ENCODE results near the gene EML3. TPM values are rescaled to one million over a fixed set of nuclear protein-coding genes. Genes with fewer than 3 reads are reported as not detected.

EML3 gene
- total and polyA plus RNA-seq, 2 of the 13 experiments (the other 11 are each of a cell fraction or from before 2014, with no cell fraction given) = 10.6 to 12.3 TPM

DNA sequence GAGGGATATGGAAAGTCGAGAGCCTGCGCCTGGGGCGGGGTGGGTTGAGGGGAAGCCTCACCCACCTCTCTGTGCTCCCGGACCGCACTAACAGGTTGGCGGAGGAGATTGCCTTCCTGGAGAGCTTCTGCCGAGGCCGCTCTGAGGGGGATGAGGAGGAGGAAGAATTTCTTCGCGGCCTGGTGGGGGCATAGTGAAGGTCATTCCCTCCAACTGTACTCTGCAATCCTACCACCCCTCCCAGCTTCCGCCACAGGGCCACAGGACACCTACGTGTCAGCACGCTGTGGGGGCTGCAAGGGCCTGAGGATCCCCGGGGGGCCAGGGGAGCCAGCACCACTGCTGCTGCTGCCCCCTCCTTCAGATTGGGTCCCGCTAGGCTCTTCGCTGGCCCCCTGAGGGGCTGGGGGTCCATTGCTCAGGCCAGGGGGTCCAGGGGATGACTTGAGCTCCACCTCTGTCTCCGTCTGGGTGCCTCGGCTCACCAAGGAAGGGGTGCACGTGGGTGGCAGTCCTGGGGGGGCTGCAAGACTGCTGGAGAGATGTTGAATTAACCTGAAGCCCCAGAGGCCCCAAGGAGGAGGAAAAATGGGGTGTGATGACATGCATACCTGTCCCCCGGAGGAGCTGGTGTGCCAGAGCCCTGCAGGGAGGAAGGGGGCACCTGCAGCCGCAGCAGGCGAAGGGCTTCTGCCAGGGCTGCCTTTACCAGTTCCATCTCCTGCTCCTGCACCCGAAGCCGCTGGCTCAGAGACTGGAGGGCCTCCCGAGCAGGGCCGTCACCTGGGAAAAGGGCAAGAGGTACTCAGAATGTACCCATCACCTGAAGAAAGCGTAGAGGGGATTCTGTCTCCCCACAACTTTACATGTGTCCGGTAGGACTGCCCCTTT, 1.5 kb downstream of the EML3 start:
- peak overlapping the region; percentile 64 for H3K27ac ChIP-seq (ENCODE audit: extremely low read length, insufficient read depth, low read length)
- DNase-seq (ENCODE audit: low spot score) (no peak), FAIRE-seq (no peak), ATAC-seq (no peak)
- WGBS (ENCODE audit: low lambda C conversion rate) = 58% methylated on average over 11 of the region's 28 CpGs
- peak overlapping the region; percentile 77 to 93 (median 77) for H3K4me3 ChIP-seq (replicated peaks in 1 of 3; ENCODE audit: insufficient read depth in 1 of 3, low read depth in 2 of 3, low read length in 3 of 3)
- peak overlapping the region; percentile 80 for H3K9ac ChIP-seq (ENCODE audit: insufficient read depth, low read depth, low read length)
- ChIA-PET POLR2A (interaction anchor here (0.7 to 4.0 kb wide), 13 partner anchors 10 to 230 kb away, joined by 3 to 39 read pairs (median 6); partner anchors contain the start of genes B3GAT3, C11orf98, CSKMT and EEF1G), CTCF (ENCODE audit: low intra/inter-chr PET ratio, low total read pairs) (interaction anchor here (2.3 kb wide), 1 partner anchor 19 kb away, joined by 14 read pairs; the partner anchor contains the start of gene TUT1)
- H3K4me1 ChIP-seq (ENCODE audit: insufficient read depth, low read length) = peaks cover 64% of the 10 kb centered on the region
- peak overlapping the region; percentile 96 for H3K4me2 ChIP-seq (ENCODE audit: low read depth, low read length)
- no peaks in the 10 kb centered on the region; a peak in 1 of 5 replicates for H3K36me3 ChIP-seq (replicated peaks in 1 of 2; ENCODE audit: control insufficient read depth in 1 of 2, insufficient read depth in 2 of 2, low read length in 2 of 2)
- no peak overlapping the region for H2AFZ ChIP-seq (ENCODE audit: low read length)
- no peaks in the 10 kb centered on the region for H3K9me3 ChIP-seq (ENCODE audit: low read length)
- peaks cover 2% of the 10 kb centered on the region for H3K79me2 ChIP-seq (ENCODE audit: insufficient read depth, low read length)
- H4K20me1 ChIP-seq (ENCODE audit: insufficient read depth, low read length) = no peaks in the 10 kb centered on the region
- H3K27me3 ChIP-seq (ENCODE audit: control insufficient read depth in 1 of 2, insufficient read depth in 2 of 2, low read length in 2 of 2) = no peaks in the 10 kb centered on the region; a peak in 1 of 5 replicates
- in situ Hi-C loops (cut with HindIII; ENCODE audit: extremely low pct_ligation_motif_present, low pct_unique_long_range_greater_than_20kb) (no loop called here), intact Hi-C loops (cut with micrococcal nuclease; ENCODE audit: unreplicated experiment) (loop anchor here (5.0 kb wide), 1 partner anchor 41 kb away; the partner anchor contains the start of gene INTS5)
- no TSS peak for BruUV-seq (replicated peaks)
- no peak for TF ChIP-seq ZMYM2 (CRISPR knock-in tag; IDR thresholded peaks at IDR 0.05)
- no peak for TF ChIP-seq ZNF138 (CRISPR knock-in tag; IDR thresholded peaks at IDR 0.05; ENCODE audit: low read depth)
- no peak for TF ChIP-seq CHCHD3 (CRISPR knock-in tag; IDR thresholded peaks at IDR 0.05)
- TF ChIP-seq, protein P1, sequence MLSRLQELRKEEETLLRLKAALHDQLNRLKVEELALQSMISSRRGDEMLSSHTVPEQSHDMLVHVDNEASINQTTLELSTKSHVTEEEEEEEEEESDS (CRISPR knock-in tag; IDR thresholded peaks at IDR 0.05; ENCODE audit: borderline replicate concordance) = no peak
- TF ChIP-seq CBX5 (CRISPR knock-in tag; IDR thresholded peaks at IDR 0.05; ENCODE audit: borderline replicate concordance) = no peak
- TF ChIP-seq, protein P2, sequence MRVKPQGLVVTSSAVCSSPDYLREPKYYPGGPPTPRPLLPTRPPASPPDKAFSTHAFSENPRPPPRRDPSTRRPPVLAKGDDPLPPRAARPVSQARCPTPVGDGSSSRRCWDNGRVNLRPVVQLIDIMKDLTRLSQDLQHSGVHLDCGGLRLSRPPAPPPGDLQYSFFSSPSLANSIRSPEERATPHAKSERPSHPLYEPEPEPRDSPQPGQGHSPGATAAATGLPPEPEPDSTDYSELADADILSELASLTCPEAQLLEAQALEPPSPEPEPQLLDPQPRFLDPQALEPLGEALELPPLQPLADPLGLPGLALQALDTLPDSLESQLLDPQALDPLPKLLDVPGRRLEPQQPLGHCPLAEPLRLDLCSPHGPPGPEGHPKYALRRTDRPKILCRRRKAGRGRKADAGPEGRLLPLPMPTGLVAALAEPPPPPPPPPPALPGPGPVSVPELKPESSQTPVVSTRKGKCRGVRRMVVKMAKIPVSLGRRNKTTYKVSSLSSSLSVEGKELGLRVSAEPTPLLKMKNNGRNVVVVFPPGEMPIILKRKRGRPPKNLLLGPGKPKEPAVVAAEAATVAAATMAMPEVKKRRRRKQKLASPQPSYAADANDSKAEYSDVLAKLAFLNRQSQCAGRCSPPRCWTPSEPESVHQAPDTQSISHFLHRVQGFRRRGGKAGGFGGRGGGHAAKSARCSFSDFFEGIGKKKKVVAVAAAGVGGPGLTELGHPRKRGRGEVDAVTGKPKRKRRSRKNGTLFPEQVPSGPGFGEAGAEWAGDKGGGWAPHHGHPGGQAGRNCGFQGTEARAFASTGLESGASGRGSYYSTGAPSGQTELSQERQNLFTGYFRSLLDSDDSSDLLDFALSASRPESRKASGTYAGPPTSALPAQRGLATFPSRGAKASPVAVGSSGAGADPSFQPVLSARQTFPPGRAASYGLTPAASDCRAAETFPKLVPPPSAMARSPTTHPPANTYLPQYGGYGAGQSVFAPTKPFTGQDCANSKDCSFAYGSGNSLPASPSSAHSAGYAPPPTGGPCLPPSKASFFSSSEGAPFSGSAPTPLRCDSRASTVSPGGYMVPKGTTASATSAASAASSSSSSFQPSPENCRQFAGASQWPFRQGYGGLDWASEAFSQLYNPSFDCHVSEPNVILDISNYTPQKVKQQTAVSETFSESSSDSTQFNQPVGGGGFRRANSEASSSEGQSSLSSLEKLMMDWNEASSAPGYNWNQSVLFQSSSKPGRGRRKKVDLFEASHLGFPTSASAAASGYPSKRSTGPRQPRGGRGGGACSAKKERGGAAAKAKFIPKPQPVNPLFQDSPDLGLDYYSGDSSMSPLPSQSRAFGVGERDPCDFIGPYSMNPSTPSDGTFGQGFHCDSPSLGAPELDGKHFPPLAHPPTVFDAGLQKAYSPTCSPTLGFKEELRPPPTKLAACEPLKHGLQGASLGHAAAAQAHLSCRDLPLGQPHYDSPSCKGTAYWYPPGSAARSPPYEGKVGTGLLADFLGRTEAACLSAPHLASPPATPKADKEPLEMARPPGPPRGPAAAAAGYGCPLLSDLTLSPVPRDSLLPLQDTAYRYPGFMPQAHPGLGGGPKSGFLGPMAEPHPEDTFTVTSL (CRISPR knock-in tag; IDR thresholded peaks at IDR 0.05; ENCODE audit: borderline replicate concordance) = no peak
- TF ChIP-seq, protein P3, sequence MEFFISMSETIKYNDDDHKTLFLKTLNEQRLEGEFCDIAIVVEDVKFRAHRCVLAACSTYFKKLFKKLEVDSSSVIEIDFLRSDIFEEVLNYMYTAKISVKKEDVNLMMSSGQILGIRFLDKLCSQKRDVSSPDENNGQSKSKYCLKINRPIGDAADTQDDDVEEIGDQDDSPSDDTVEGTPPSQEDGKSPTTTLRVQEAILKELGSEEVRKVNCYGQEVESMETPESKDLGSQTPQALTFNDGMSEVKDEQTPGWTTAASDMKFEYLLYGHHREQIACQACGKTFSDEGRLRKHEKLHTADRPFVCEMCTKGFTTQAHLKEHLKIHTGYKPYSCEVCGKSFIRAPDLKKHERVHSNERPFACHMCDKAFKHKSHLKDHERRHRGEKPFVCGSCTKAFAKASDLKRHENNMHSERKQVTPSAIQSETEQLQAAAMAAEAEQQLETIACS (CRISPR knock-in tag; IDR thresholded peaks at IDR 0.05) = no peak
- no peak for TF ChIP-seq ZNF337 (CRISPR knock-in tag; IDR thresholded peaks at IDR 0.05; ENCODE audit: borderline replicate concordance, low read depth)
- TF ChIP-seq ATF7-NPFF (CRISPR knock-in tag; IDR thresholded peaks at IDR 0.05; ENCODE audit: low read depth) = no peak
- TF ChIP-seq, protein P4, sequence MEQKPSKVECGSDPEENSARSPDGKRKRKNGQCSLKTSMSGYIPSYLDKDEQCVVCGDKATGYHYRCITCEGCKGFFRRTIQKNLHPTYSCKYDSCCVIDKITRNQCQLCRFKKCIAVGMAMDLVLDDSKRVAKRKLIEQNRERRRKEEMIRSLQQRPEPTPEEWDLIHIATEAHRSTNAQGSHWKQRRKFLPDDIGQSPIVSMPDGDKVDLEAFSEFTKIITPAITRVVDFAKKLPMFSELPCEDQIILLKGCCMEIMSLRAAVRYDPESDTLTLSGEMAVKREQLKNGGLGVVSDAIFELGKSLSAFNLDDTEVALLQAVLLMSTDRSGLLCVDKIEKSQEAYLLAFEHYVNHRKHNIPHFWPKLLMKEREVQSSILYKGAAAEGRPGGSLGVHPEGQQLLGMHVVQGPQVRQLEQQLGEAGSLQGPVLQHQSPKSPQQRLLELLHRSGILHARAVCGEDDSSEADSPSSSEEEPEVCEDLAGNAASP (CRISPR knock-in tag; IDR thresholded peaks at IDR 0.05; ENCODE audit: borderline replicate concordance) = no peak
- TF ChIP-seq, protein P5, sequence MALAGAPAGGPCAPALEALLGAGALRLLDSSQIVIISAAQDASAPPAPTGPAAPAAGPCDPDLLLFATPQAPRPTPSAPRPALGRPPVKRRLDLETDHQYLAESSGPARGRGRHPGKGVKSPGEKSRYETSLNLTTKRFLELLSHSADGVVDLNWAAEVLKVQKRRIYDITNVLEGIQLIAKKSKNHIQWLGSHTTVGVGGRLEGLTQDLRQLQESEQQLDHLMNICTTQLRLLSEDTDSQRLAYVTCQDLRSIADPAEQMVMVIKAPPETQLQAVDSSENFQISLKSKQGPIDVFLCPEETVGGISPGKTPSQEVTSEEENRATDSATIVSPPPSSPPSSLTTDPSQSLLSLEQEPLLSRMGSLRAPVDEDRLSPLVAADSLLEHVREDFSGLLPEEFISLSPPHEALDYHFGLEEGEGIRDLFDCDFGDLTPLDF (CRISPR knock-in tag; IDR thresholded peaks at IDR 0.05) = no peak

Measured in HepG2 (cell line).